ENCODE results near the gene ZACN.

Gene ZACN

DNA sequence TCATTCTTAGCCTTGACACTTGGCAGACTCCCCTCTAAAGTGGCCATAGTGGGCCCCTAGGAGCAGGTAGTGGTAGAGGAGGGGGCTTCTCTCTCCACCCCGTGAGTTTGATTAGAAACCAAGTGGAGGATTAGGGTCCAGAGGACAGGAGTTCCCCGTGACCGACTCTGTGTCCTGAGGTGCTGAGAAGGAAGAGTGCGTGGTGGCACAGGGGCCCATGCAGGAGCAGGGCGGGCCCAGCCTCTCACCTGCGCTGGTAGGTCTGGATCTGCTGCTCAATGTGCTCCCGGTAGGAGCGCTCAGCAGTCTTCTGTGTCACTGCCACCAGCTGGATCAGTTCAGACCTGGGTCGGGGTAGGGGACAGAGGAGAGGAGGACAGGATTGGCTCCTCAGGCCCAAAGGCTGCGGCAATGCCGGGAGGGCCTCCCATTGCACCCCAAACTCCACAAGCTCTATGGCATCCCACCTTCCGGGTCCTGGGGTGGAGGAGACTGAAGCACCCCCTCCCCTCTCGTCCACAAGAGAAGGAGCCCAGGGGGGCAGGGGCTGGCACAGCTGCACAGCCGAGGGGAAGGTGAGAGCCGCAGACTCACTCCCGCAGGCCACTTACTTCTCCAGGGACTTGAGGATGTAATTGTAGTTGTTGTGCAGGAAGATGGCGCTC lies 6.2 kb downstream of the ZACN start:
- no peak overlapping the region for H3K9ac ChIP-seq (ENCODE audit: low read depth, low read length)
- no peaks in the 10 kb centered on the region for H3K27me3 ChIP-seq (ENCODE audit: insufficient read depth, low read length)
- H3K4me3 ChIP-seq (ENCODE audit: low read length): no peak overlapping the region
- H3K27ac ChIP-seq (ENCODE audit: low read depth, low read length): no peak overlapping the region
- peaks cover 77% of the 10 kb centered on the region for H3K36me3 ChIP-seq (ENCODE audit: insufficient read depth, low read length)
- H3K9me3 ChIP-seq (ENCODE audit: insufficient read depth, low read depth, low read length): no peaks in the 10 kb centered on the region
- WGBS: 83% methylated on average over 16 of the region's 17 CpGs
- H3K4me1 ChIP-seq (ENCODE audit: insufficient read depth, low read length): peaks cover 4% of the 10 kb centered on the region; the same call in 1 of the 2 replicates

DNA sequence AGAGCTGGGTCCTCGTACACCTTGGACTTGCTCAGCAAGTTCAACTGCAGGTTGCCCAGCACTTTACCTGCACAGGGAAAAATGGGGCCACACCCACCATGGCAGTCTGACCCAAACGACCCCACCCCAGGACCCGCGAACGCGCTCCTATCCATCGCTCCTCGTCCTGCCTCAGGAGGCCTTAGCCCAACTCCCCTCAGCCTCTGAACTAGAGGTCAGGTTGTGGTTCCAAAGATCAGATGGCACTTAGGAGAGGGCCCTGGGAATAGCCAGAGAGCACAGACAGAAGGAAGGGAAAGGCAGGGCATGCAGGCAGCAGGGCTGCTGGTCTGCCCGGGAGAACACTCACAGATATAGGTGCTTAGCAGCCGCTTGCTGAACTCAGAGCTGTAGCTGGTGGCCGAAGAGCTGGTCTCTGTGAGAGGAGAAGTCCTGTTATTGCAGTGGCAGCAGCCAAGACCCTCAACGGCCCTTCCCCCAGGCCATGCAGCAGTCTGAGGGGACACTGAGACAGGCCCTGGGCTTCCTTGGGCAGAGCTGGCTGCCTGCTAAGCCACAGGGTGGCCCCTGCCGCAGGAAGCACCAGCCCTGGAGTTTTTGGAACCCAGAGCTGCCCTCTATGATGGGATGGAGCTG lies 6.9 kb downstream of the ZACN start:
- Histone ChIP-seq H3K36me3 (ENCODE audit: insufficient read depth, low read length) (peaks cover 84% of the 10 kb centered on the region), H3K4me3 (ENCODE audit: low read length) (no peak overlapping the region), H3K27ac (ENCODE audit: low read depth, low read length) (no peak overlapping the region), H3K9ac (ENCODE audit: low read depth, low read length) (no peak overlapping the region), H3K9me3 (ENCODE audit: insufficient read depth, low read depth, low read length) (no peaks in the 10 kb centered on the region), H3K27me3 (ENCODE audit: insufficient read depth, low read length) (no peaks in the 10 kb centered on the region), H3K4me1 (ENCODE audit: insufficient read depth, low read length) (no peaks in the 10 kb centered on the region)
- WGBS: 94% methylated on average over 13 of the region's 13 CpGs

DNA sequence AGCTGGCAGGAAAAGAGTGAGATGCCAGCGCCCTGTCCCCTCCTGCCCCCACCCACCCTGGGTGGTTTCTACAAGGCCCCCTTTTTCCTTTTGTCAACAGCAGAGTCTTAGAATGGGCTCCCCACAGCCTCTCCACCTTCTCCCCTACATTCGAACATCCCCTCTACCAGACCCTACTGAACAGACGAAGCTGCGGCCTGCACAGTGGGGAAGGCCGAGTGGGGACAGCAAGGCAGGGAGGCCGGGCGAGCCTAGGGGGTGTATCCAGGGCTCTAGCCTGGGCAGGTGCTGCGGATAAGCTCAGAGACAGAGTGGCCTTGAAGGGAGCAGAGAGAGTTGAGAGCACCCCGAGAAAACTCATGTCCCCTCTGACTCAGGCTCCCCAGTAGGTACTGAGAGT lies 7.4 kb downstream of the ZACN start:
- Histone ChIP-seq H3K9me3 (ENCODE audit: insufficient read depth, low read depth, low read length) (no peaks in the 10 kb centered on the region), H3K27ac (ENCODE audit: low read depth, low read length) (no peak overlapping the region), H3K27me3 (ENCODE audit: insufficient read depth, low read length) (no peaks in the 10 kb centered on the region), H3K4me3 (ENCODE audit: low read length) (no peak overlapping the region), H3K4me1 (ENCODE audit: insufficient read depth, low read length) (no peaks in the 10 kb centered on the region), H3K36me3 (ENCODE audit: insufficient read depth, low read length) (peaks cover 89% of the 10 kb centered on the region), H3K9ac (ENCODE audit: low read depth, low read length) (no peak overlapping the region)
- WGBS: 97% methylated on average over 9 of the region's 9 CpGs

GRCh38 chr17:76087531-76087930 lies 8.5 kb downstream of the ZACN start:
- Histone ChIP-seq H3K27me3 (ENCODE audit: insufficient read depth, low read length) (no peaks in the 10 kb centered on the region), H3K27ac (ENCODE audit: low read depth, low read length) (no peak overlapping the region), H3K4me1 (ENCODE audit: insufficient read depth, low read length) (no peaks in the 10 kb centered on the region), H3K9me3 (ENCODE audit: insufficient read depth, low read depth, low read length) (no peaks in the 10 kb centered on the region), H3K36me3 (ENCODE audit: insufficient read depth, low read length) (peaks cover 94% of the 10 kb centered on the region), H3K9ac (ENCODE audit: low read depth, low read length) (no peak overlapping the region), H3K4me3 (ENCODE audit: low read length) (no peak overlapping the region)
- WGBS: 92% methylated on average over 11 of the region's 11 CpGs

DNA sequence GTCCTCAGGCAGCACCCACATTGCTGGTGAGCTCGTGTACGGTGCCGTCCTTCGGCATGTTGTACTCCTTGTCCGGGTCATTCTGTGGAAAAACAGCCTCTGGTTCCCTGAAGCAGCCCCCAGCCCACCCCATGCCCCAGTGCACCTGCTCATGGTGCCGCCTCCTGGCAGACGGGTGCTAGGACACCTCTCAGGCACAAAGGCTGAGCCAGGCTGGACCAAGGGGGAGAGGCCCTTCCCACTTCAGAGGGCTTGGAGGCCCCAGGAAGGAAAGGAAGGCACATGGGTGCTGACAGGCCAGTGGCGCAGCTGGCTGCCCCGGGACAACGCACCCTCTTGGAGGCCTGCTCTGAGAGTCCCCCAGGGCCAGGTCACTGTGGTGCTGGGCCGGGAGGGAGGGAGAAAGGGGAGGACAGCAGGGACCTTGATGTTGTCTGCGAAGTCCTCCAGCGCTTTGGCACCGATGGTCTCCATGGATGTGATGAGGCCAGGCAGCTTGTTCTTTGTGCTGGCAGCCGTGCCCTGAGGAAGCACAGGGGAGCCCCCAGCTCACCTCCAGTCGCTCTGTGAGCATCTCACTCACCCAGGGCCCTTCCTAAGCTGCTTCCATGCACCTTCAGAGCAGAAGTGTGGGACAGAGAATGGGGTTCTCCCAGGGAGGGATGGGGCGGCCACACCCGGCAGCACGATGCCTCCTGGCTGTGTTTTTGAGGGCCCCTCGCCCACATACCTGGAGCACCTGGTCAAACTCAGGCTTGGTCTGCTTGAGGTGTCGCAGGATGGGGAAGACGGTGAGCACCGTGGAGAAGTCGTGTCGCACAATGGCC lies 9.3 kb downstream of the ZACN start:
- 92% methylated on average over 25 of the region's 25 CpGs for WGBS
- Histone ChIP-seq H3K4me3 (ENCODE audit: low read length) (no peak overlapping the region), H3K9me3 (ENCODE audit: insufficient read depth, low read depth, low read length) (no peaks in the 10 kb centered on the region), H3K27ac (ENCODE audit: low read depth, low read length) (no peak overlapping the region), H3K9ac (ENCODE audit: low read depth, low read length) (no peak overlapping the region), H3K27me3 (ENCODE audit: insufficient read depth, low read length) (no peaks in the 10 kb centered on the region), H3K4me1 (ENCODE audit: insufficient read depth, low read length) (no peaks in the 10 kb centered on the region), H3K36me3 (ENCODE audit: insufficient read depth, low read length) (peaks cover 94% of the 10 kb centered on the region)

DNA sequence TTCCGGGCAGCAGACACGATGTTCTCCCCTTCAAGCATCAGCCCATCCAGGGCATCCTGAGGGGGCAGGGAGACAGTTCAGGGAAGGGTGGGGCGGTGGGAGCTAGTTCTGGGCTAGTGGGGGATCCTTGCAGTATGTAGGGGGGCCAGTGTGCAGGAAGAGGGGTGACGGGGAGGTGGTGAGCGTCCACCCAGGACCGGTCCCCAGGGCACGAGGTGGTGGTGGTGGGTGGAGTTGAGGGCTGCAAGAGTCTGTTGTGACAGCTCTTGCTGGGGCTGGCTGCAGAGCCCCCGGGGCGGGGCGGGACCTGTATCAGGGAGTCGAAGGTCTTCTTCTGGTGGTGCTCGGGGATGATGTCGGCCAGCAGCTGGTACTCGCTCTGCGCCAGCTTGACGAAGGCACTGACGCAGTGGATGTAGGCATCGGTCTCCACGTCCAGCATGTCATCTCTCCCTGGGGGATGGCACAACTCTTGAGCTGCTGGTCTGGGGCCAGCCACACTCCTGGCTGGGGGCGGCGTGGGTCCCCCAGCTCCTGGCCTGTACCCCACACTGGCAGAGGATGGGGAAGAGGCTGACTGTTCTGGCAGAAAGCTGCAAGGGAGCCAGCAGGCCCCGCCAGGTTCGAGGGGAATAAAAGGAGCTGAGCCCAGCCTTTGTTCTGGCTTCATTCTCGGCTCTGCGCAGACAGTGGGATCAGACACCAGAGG lies 10.0 kb downstream of the ZACN start:
- H3K36me3 ChIP-seq (ENCODE audit: insufficient read depth, low read length): peaks cover 95% of the 10 kb centered on the region
- no peaks in the 10 kb centered on the region for H3K27me3 ChIP-seq (ENCODE audit: insufficient read depth, low read length)
- H3K4me1 ChIP-seq (ENCODE audit: insufficient read depth, low read length): no peaks in the 10 kb centered on the region
- 95% methylated on average over 25 of the region's 25 CpGs for WGBS
- no peak overlapping the region for H3K9ac ChIP-seq (ENCODE audit: low read depth, low read length)
- no peaks in the 10 kb centered on the region for H3K9me3 ChIP-seq (ENCODE audit: insufficient read depth, low read depth, low read length)
- no peak overlapping the region for H3K4me3 ChIP-seq (ENCODE audit: low read length)
- H3K27ac ChIP-seq (ENCODE audit: low read depth, low read length): no peak overlapping the region

GRCh38 chr17:76089680-76090516 lies 10.9 kb downstream of the ZACN start:
- Histone ChIP-seq H3K4me3 (ENCODE audit: low read length) (no peak overlapping the region), H3K36me3 (ENCODE audit: insufficient read depth, low read length) (peaks cover 95% of the 10 kb centered on the region), H3K9me3 (ENCODE audit: insufficient read depth, low read depth, low read length) (no peaks in the 10 kb centered on the region), H3K27ac (ENCODE audit: low read depth, low read length) (no peak overlapping the region), H3K4me1 (ENCODE audit: insufficient read depth, low read length) (no peaks in the 10 kb centered on the region), H3K9ac (ENCODE audit: low read depth, low read length) (no peak overlapping the region), H3K27me3 (ENCODE audit: insufficient read depth, low read length) (no peaks in the 10 kb centered on the region)
- 94% methylated on average over 32 of the region's 32 CpGs for WGBS

- Histone ChIP-seq H3K36me3 (ENCODE audit: insufficient read depth, low read length) (peaks cover 95% of the 10 kb centered on the region), H3K27me3 (ENCODE audit: insufficient read depth, low read length) (no peaks in the 10 kb centered on the region), H3K27ac (ENCODE audit: low read depth, low read length) (no peak overlapping the region), H3K4me3 (ENCODE audit: low read length) (no peak overlapping the region), H3K9ac (ENCODE audit: low read depth, low read length) (no peak overlapping the region), H3K9me3 (ENCODE audit: insufficient read depth, low read depth, low read length) (no peaks in the 10 kb centered on the region), H3K4me1 (ENCODE audit: insufficient read depth, low read length) (no peaks in the 10 kb centered on the region)
- WGBS: 95% methylated on average over 17 of the region's 17 CpGs
These were observed 11.6 kb downstream of the ZACN start for GRCh38 chr17:76090517-76091129.

- Histone ChIP-seq H3K27me3 (ENCODE audit: insufficient read depth, low read length) (no peaks in the 10 kb centered on the region), H3K27ac (ENCODE audit: low read depth, low read length) (no peak overlapping the region), H3K9ac (ENCODE audit: low read depth, low read length) (no peak overlapping the region), H3K4me3 (ENCODE audit: low read length) (no peak overlapping the region), H3K4me1 (ENCODE audit: insufficient read depth, low read length) (no peaks in the 10 kb centered on the region), H3K36me3 (ENCODE audit: insufficient read depth, low read length) (peaks cover 98% of the 10 kb centered on the region), H3K9me3 (ENCODE audit: insufficient read depth, low read depth, low read length) (no peaks in the 10 kb centered on the region)
- 89% methylated on average over 23 of the region's 23 CpGs for WGBS
These were observed 12.7 kb downstream of the ZACN start for GRCh38 chr17:76091526-76092286.

Measured in HUES64 (cell line).